ENCODE measurements around the gene ABCC11.
A peak's percentile ranks its signal among the peaks of the same experiment; 100 is the strongest.
"Not testable (repeated sequence)": the region's sequence is repeated elsewhere in the genome, so short reads cannot be mapped to it uniquely, and the experiment has no call there.

ABCC11 gene

DNA sequence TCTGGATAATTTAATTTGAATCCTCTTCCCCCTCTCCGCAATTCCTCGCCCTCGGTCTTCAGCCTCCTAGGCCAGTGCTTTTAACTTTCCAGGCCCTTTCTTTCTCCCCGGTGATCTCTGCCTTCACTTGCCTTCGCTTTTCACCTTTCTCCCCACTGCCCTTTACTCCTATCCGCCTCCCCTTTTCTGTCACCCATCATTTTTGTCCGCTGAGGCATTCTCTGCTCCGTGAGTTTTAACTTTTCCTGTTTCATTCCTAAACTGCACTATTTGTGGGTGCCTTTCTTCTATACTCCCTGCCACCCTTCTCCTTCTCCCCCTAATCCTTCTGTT is 2.5 kb downstream of the ABCC11 start:
- DNase-seq = no peak

DNA sequence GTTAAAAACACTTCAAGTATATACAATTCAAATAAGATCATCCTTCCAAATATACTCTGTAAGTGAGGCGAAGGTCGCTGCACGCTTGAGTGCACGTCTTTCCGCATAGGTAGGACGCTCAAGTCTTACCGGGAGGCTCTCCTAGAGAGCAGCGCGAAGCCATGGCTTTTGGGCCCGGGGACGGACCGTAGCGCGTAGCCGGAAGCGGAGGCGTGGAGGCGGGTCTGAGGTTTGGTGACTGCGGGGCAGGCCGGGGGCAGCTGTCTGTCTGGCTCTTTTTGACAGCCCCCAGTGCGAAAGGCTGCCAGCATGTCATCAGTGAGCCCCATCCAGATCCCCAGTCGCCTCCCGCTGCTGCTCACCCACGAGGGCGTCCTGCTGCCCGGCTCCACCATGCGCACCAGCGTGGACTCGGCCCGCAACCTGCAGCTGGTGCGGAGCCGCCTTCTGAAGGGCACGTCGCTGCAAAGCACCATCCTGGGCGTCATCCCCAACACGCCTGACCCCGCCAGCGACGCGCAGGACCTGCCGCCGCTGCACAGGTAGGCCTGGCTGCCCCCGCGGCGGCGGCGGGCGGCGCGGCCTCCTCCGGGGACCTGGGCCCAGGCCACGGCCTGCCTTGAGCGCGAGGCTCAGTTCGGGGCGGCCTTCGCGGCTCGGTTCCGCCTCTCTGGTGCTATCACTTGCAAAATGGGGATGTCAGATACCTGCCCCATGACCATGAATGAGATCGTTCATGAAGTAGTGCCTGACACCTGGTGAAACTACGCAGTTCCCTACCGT is 3.1 kb downstream of the ABCC11 start, which contains the start of gene LONP2:
LONP2 (plus strand) TSS at position 221 of the 783 bp plus-strand sequence; CDS start at position 310, 89 bp downstream.
- DNase-seq = peak; percentile 91

DNA sequence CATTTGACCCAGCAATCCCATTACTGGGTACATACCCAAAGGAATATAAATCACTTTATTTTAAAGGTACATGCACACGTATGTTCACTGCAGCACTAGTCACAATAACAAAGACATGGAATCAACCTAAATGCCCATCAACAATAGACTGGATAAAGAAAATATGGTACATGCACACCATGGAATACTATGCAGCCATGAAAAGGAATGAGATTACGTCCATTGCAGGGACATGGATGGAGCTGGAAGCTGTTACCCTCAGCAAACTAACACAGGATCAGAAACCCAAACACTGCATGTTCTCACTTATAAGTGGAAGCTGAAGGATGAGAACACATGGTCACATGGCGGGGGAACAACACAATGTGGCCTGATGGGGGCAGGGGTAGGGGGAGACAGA is 7.2 kb downstream of the ABCC11 start:
- DNase-seq = not testable (repeated sequence)

DNA sequence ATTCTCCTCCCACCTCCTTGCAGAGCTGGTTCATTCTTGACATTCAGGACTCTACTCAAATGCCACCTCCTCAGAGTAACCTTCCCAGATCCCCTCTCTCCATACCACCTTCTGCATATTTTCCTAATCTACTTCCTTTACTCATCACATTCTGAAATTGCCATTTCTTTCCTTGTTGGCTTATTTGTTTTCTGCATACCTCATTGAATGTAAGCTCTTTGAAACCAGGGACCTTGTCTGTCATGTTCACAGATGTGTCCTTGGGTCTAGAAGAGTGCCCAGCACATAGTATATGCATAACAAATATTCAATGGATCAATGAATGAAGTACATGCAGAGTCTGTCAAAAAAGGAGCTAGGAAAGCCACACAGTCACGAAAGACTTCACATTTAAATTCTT is 11.1 kb downstream of the ABCC11 start:
- no peak for DNase-seq

DNA sequence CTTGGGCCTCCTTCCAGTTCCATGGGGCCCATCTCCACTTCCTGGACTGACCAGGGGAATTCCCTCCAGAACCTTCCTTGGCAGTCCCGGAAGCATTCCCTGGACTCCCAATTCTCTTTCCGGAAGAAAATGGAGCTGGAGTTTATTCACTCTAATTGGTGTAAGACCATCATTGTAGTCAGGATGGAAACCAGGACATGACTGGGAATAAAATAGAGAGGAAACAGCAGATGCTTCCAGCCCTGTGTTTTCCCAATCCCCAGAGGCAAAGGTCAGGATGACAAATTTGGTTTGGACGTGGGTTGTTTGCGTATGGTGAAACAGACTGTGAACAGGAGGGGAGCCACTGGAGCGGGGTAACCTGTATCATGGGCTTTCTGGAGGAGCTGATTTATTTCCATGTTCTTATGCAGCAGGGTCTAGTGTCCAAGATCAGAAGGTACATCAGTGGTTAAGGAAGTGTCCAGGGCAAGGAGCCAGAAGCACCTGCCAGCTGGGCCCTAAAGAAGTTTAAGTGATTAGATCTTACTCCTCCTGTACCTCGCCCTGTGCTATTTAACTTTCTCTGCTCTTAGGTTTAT is 11.7 kb downstream of the ABCC11 start:
- no peak for DNase-seq

DNA sequence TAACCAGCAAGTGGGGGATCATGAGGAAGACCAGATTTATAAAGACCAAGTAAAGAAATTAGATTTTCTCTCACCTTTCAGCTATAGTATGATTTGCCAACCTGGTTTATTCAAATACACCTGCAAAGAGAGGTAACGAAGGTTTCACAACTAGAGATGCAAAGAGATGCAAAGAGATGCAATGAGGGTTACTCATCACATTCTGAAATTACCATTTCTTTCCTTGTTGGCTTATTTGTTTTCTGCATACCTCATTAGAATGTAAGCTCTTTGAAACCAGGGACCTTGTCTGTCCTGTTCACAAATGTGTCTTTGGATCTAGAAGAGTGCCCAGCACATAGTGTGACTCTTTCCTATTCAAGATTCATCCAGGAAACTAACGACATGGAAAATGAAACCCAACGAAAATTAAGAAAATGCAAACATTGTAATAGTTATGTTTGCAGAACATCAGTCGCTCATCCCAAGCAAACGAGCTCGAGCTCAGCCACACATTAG is 12.2 kb downstream of the ABCC11 start:
- DNase-seq = no peak

DNA sequence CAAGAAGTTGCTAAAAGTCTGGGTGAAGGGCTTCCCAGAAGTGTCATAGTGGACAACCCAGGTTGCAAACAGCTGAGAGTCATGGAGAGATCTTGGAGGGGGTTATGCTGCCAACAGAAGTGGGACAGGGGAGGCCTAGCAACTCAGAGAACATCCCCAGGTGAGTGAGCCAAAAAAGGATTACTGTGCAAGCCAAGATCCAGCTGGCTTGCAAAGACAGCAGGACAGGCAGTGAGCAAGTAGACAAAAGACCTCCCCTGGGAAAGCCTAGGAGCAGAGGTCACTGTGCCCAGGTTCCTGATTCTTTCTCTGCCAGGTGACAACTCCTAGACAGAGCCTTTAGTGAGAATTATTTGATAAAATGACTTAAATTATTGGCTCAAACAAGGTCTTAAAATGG is 12.7 kb downstream of the ABCC11 start:
- no peak for DNase-seq

DNA sequence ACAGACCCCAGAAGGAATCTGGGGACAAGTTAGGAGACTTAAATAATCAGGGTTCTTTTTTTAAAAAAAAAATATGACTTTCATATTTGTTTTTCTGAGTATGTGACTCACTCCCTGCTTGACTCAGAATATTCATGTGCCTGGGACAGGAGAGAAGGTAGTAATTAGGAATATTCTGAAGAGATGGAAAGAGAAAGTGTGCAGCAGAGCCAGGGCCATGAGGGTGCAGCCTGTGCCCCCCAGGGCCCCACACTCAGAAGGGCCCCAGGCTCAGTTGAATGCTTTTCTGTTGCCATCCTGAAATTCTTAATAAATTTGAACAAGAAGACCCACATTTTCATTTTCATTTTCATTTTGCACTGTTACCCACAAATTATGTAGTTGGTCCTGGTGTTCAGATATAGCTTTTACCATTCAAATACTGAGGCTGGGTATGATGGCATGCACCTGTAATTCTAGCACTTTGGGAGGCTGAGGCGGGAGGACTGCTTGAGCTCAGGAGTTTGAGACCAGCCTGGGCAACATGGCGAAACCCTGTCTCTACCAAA is 14.8 kb downstream of the ABCC11 start:
- DNase-seq = no peak

DNA sequence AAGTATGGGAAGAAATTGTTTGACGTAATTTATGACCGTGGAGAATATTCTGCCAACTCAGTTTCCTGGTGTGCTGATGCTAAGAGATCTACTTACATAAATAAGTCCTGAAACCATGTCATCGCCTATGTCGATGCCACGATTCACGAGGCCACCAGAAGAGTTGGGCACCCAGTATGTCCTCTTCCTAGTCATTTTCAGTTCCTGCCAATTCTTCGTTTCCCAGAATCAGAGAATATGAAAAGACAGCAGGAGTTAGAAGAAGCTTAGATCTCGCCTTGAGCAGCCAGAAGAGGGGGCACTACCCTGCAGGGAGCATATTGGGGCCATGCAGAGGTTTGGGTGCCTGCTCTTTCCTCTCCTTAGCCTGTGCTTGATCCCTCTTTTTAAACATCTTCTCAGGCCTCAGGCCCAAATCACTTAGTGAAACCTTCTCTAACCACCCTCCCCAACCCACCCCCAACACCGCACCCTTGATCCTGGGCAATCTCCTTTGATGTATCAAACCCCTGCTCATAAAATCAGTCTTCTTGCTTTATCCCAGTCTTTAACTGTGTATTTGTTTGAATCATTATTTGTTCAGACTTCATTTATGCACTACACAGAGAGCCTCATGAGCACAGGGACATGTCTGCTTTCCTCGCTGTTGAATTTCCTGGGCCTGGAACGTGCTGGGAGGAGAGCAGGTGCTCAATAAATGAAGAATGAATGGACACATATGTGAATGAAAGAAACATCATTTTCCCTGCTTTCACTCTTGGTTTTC is 15.4 kb downstream of the ABCC11 start:
- peak; percentile 49 for DNase-seq

DNA sequence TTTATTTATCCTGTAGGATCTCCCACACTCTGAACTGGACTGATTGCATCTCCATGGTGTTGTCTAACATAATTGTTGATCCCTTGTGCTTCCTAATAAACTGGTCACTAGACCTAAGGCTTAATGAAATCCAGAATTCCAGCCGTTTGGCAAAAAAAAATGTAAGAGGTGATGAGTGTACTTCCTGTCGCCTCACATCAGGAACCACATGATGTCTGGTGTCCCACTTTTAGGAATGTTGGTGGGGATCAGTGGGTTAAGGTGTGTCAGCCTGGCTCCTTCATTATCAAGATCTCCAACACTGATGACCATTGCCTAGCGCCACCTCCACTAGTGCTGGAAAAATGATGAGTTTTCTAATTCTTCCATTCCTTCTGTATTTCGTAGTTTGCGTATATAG is 21.9 kb downstream of the ABCC11 start:
- DNase-seq = no peak

DNA sequence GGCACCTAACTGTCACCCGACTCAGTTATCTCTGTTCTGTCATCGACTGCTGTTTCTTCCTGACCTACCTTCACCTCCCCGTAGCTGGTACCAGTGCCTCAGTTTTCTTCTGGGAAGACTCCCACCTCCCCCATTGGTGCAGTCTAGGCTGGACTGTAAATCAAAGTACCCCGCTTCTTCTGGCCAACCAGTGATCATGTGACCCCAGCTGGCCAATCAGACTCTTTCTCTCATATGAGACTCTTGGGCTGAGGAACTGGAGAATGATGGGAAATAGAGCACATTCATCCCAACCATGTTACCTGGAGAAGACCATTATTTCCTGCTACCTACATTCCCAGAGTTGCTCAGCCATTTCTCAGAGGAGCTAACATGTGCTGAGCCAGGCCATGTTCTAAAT is 23.8 kb downstream of the ABCC11 start:
- DNase-seq = no peak

DNA sequence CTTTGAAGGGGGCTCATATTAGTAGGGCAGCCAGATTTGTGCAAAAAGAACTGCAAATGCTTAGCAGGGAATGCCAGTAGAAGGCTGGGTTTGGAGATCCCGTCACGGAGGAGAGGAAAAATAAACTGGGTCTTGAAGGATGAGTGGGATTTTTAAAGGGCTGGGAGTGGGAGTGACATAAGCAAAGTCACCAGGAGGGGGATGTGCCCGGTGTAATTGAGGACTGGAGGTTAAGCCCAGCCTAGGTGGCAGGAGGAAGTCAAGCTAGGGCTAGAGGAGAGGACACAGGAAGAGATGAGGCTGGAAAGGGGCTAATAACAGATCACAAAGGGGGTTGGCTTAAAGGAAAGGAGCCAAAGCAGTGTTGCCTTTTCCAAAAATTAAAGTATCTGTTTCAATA is 26.4 kb downstream of the ABCC11 start:
- no peak for DNase-seq

DNA sequence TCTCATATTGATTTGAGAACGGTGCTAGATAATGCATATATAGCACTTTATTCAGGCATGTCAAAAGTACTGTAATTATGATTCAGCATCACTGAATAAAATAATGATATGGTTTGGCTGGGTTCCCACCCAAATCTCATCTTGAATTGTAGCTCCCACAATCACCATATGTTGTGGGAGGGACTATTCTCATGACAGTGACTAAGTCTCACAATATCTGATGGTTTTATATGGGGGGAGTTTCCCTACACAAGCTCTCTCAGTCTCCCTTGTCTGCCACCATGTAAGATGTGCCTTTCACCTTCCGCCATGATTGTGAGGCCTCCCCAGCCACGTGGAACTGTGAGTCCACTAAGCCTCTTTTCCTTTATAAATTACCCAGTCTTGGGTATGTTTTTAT is 28.9 kb downstream of the ABCC11 start:
- DNase-seq = no peak

DNA sequence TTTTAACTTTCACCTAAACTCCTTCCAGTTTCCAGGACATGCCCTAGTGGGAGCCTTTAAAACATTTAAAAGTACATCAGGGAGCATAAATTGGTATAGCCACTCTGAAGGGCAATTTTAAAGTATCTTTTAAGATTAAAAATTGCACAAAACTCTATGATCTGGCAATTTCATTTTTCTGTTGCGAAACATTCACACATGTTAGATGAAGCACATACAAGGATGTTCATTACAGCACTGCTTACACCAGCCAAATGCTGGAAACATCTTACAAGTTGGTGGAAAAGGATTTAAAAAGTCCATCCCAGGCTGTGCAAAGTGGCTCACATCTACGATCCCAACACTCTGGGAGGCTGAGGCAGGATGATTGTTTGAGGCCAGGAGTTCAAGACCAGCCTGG is 29.6 kb downstream of the ABCC11 start:
- no peak for DNase-seq

DNA sequence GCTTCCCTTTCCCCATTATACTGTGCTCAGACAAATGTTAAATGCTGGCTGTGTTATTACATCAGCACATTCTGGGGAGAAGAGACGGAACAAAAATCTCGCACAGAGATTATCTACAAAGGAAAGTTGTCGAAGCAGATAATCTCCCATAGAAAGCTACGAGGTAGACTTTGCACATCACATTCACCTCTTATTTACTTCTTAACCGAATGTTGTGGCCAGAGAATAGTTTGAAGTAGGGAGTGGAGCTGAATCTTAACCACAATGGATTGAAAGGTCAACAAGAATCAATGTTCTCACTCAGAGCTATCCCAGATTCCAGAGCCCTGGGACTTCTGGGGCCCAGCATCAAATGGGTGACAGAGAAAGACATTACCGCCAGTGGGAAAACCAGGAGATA is 31.6 kb downstream of the ABCC11 start:
- no peak for DNase-seq

DNA sequence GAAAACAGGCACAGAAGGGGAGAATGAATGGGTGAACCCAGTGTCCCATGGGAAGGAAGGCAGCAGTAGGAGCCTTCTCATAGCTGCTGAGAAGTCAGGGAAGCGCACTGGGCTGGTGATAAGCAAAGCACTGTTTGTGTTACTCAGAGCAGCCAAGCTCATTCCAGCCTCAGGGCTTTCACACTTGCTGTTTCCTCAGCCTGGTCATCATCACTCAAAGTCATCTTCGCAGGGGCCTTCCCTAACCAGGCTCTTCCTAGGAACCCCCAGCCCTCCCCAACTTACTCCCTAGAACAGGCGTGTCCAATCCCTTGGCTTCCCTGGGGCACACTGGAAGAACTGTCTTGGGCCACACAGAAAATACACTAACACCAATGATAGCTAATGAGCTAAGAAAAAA is 35.3 kb downstream of the ABCC11 start:
- DNase-seq = no peak

DNA sequence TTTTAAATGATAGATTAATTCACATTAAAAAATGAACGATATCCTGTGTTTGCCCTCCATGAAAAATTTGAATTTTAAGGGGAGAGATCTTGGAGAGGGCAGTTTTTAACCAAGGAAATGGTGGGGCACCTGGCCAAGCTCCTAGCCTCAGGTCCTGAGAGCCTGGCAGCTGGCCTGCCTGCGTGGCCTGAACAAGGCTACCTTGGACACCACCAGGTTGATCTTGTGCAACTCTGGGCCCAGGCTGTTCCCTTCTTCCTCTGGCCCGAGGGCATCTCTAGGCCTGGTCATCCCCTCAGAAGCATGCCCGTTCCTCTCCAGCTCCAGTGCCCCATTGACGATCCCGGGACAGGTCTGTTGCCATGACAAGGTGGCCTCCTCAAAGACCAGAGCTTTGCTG is 36.6 kb downstream of the ABCC11 start:
- no peak for DNase-seq

DNA sequence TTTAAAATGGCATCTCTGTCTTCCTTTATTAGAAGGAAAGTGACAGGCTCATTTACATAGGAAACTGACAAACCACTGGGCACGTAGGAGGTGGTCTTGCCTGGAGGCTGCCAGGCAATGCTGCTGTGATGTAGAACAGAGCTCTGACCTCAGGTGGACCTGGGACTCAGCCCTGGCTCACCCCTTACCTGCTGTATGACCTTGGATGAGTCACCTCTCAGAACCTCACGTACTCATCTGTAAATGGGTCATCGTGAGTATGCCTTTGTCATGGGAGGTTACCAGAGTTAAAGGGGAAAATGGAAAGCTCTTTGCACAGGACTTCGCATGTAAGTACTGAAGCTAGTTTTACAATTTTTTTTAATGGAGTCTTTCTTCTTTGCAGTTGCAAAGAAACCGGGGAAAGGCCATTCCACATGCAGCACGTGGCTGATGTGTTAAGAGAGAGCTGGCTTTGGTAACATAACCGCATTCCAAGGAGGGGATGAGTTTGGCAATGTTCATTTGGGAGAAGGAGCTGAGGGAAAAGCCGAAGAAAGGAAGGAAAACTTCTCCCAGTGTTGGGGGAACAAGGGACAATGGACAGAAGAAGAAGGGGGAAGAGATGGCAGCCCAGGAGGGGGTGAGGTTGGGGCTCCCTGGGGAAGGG is 40.6 kb downstream of the ABCC11 start:
- no peak for DNase-seq

DNA sequence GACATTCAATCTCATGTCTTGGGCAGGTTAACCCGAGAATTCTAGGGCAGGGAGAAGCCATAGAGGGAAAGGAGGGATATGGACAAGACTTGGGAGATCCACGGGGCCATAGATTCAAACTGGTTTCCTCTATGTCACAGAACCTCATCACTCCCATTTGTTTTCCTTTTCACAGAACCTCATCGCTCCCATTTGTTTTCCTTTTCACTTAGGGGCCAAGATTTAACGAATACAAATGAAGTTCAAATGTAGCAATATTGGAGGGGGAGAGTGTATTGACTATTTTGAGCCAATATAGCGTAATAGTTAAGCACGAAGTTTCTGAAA is 42.6 kb downstream of the ABCC11 start:
- DNase-seq = no peak

DNA sequence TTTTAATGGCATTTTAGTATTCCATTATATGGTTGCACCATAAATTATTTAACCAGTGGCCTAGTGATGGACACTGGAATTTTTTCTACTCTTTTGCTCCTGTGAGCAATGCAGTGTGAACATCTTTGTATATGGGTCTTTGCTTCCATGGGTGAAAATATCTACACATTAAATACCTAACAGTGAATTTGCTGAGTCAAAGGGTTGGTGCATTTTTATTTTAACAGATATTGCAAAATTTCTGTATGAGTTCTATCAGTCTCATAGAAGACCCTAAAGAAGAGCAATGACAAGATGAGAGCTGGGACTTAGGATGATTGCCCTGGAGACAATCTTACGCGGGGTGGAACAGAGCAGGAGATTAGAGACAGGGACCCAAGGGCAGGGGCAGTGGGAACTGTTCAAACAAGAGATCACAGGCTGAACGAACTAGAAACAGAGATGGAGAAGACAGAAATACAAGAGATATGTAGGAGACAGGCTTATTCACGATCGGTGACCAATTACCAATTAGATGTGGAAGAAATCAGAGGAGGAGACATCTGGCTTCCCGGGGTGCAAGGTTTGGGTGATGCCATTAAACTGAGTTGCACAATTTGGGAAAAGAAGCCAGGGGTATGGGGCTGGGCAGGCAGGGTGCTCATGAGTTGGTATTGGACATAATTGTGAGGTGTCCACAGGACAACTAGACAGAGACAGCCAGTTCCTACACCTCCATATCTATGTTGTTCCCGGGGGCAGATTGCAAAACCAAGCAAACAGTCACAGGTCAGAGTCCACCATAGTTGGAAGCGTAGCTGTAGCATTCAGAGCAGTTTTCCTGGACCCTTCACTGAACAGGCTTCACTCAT is 43.1 kb downstream of the ABCC11 start:
- DNase-seq = no peak

DNA sequence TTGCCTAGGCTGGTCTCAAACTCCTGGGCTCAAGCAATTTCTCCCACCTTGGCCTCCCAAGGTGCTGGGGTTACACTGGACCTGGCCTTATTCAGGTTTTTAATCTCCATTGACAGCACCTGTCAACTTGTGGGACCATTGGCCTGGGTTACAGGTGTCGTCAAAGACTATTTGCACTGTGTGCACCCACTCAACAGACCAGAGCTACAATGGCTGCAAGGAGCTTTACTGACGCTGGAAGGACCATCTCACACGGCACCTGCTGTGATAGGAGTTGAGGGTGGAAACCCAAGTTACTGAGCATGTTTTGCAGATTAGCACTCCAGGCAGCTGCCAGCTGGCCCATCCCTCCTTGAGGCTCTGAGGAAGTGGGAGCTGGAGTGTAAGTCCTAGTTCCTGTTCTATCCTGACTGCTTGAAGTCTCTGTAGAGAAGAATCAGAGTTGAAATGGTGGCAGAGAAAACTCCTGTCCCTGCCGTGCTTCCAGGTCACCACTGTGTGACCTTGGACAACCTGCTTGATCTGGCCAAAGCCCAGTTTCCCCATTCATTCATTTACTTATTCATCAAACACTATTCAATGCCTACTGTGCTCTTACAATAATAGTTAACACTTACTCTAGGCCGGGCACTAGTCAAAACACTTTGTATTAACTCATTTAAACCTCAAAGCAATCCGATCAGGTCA is 45.7 kb downstream of the ABCC11 start:
- peak; percentile 60 for DNase-seq

DNA sequence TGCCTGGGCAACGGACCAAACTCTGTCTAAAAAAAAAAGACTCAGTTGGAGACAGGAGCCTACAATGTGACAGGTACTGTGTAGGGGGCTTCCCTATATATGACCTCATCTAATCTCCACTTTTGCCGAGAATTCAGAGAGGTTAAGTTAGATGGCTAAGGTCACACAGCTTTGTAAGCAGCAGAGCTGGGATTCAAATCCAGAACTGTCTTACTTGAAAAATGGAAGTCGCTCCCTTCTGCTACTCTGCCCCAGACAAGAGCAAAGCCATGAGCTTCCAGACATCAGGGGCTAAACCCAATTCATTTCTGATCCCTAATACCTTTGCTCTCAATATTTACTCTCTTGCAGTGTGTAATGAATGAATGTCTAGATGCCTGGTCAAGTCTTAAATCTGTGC is 50.0 kb downstream of the ABCC11 start:
- DNase-seq = no peak

Data from NCI-H82 (cell line).